Measurements from ENCODE around the gene HOXC12.

HOXC12 gene

GRCh38 chr12:54008260-54008552, 53.5 kb downstream of the HOXC12 start:
- peak overlapping the region; percentile 57; the same call in 1 of the 2 replicates for H3K27ac ChIP-seq (ENCODE audit: extremely low read depth, low read depth, low read length)
- CTCF ChIA-PET, result interaction anchor here (0.7 to 7.9 kb wide), 21 partner anchors 8 to 261 kb away, joined by 3 to 111 read pairs (median 7); partner anchors contain the start of genes HOXC5 and SMUG1
- POLR2A ChIA-PET, result interaction anchor here (0.6 to 2.6 kb wide), 9 partner anchors 8 to 271 kb away, joined by 3 to 39 read pairs (median 8); partner anchors contain the start of genes CBX5, HOXC5 and HOXC9
- no peaks in the 10 kb centered on the region for H3K9me3 ChIP-seq (ENCODE audit: control insufficient read depth, insufficient read depth, low read depth, low read length)
- peaks cover 35% of the 10 kb centered on the region for H3K4me1 ChIP-seq (ENCODE audit: control insufficient read depth, insufficient read depth, low read length)
- TF ChIP-seq ZBTB20 (tag by site-specific recombination; IDR thresholded peaks at IDR 0.05) (peak; percentile 48), ZNF394 (tag by site-specific recombination; IDR thresholded peaks at IDR 0.05; ENCODE audit: borderline replicate concordance) (no peak), ZNF571 (tag by site-specific recombination; IDR thresholded peaks at IDR 0.05) (no peak), ZBTB49 (tag by site-specific recombination; IDR thresholded peaks at IDR 0.05; ENCODE audit: low read depth) (no peak), ZSCAN18 (tag by site-specific recombination; IDR thresholded peaks at IDR 0.05) (no peak), ZNF48 (tag by site-specific recombination; IDR thresholded peaks at IDR 0.05) (no peak), SCRT2 (tag by site-specific recombination; IDR thresholded peaks at IDR 0.05) (0 out of 2 replicates have a peak, but pooled peaks have one; percentile 40), ZBTB48 (tag by site-specific recombination; IDR thresholded peaks at IDR 0.05) (peak; percentile 50; the same call in 1 of the 2 replicates)
- H3K4me3 ChIP-seq (ENCODE audit: low read depth, low read length), result no peak overlapping the region
- H3K36me3 ChIP-seq (ENCODE audit: control insufficient read depth in 2 of 2, insufficient read depth in 1 of 2, low read length in 2 of 2), result peaks cover 3 to 6% of the 10 kb centered on the region in 2 experiments; a peak in 1 of 3 replicates

Data from HEK293 (cell line).